Measurements from ENCODE around the gene SLC2A9. TPM values are rescaled to one million over a fixed set of nuclear protein-coding genes. Genes with fewer than 3 reads are reported as not detected.

Gene SLC2A9
- total RNA-seq, 1 experiment from 2014 or later: 1.8 TPM

GRCh38 chr4:10022346-10023049, 1.2 kb upstream of the SLC2A9 start:
- no peak for DNase-seq
- no peaks in the 10 kb centered on the region for H3K4me1 Mint-ChIP-seq (ENCODE audit: low read depth, unreplicated experiment)
- peaks cover 13% of the 10 kb centered on the region for H3K27me3 Mint-ChIP-seq (ENCODE audit: unreplicated experiment)
- no peaks in the 10 kb centered on the region for H3K9me3 Mint-ChIP-seq (ENCODE audit: low read depth, unreplicated experiment)
- no TSS peak for BruUV-seq (replicated peaks)
- no peak overlapping the region for H3K4me3 Mint-ChIP-seq (ENCODE audit: low read depth, unreplicated experiment)
- H3K27ac Mint-ChIP-seq (ENCODE audit: unreplicated experiment): no peak overlapping the region
- H3K36me3 Mint-ChIP-seq (ENCODE audit: insufficient read depth, unreplicated experiment): no peaks in the 10 kb centered on the region
- no peak for TF ChIP-seq CTCF (IDR thresholded peaks at IDR 0.05; ENCODE audit: unreplicated experiment)
- CTCF ChIA-PET: no interaction called here
- intact Hi-C loops (cut with micrococcal nuclease; ENCODE audit: unreplicated experiment): no loop called here

DNA sequence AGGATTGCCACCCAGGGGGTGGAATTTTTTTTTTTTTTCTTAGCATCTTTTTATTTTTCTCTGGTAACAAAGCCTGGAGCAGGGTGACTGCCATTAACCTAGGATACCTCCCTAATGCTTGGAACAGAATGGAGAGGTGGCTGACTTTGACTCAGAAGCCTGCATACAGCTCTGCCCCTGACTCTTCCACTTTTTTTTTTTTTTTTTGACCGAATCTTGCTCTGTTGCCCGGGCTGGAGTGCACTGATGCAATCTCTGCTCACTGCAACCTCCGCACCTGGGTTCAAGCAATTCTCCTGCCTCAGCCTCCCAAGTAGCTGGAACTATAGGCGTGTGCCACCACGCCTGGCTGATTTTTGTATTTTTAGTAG, 341 bp upstream of the SLC2A9 start:
- peaks cover 13% of the 10 kb centered on the region for H3K27me3 Mint-ChIP-seq (ENCODE audit: unreplicated experiment)
- intact Hi-C loops (cut with micrococcal nuclease; ENCODE audit: unreplicated experiment): no loop called here
- DNase-seq: no peak
- no peak overlapping the region for H3K27ac Mint-ChIP-seq (ENCODE audit: unreplicated experiment)
- BruUV-seq (replicated peaks): no TSS peak
- CTCF ChIA-PET: no interaction called here
- no peaks in the 10 kb centered on the region for H3K9me3 Mint-ChIP-seq (ENCODE audit: low read depth, unreplicated experiment)
- H3K4me1 Mint-ChIP-seq (ENCODE audit: low read depth, unreplicated experiment): no peaks in the 10 kb centered on the region
- H3K4me3 Mint-ChIP-seq (ENCODE audit: low read depth, unreplicated experiment): no peak overlapping the region
- TF ChIP-seq CTCF (IDR thresholded peaks at IDR 0.05; ENCODE audit: unreplicated experiment): no peak
- no peaks in the 10 kb centered on the region for H3K36me3 Mint-ChIP-seq (ENCODE audit: insufficient read depth, unreplicated experiment)

- DNase-seq: no peak
- CTCF ChIA-PET: interaction anchor here (0.7 kb wide), 1 partner anchor 76 kb away, joined by 4 read pairs; no protein-coding TSS in a partner anchor
- H3K4me1 Mint-ChIP-seq (ENCODE audit: low read depth, unreplicated experiment): no peaks in the 10 kb centered on the region
- intact Hi-C loops (cut with micrococcal nuclease; ENCODE audit: unreplicated experiment): no loop called here
- no peak overlapping the region for H3K27ac Mint-ChIP-seq (ENCODE audit: unreplicated experiment)
- H3K36me3 Mint-ChIP-seq (ENCODE audit: insufficient read depth, unreplicated experiment): no peaks in the 10 kb centered on the region
- no peak for TF ChIP-seq CTCF (IDR thresholded peaks at IDR 0.05; ENCODE audit: unreplicated experiment)
- H3K27me3 Mint-ChIP-seq (ENCODE audit: unreplicated experiment): peaks cover 13% of the 10 kb centered on the region
- H3K9me3 Mint-ChIP-seq (ENCODE audit: low read depth, unreplicated experiment): no peaks in the 10 kb centered on the region
- BruUV-seq (replicated peaks): no TSS peak
- no peak overlapping the region for H3K4me3 Mint-ChIP-seq (ENCODE audit: low read depth, unreplicated experiment)
These were observed 1.2 kb downstream of the SLC2A9 start for GRCh38 chr4:10020106-10020505.

GRCh38 chr4:10019521-10020051, 1.7 kb downstream of the SLC2A9 start:
- H3K27ac Mint-ChIP-seq (ENCODE audit: unreplicated experiment): no peak overlapping the region
- no peak overlapping the region for H3K4me3 Mint-ChIP-seq (ENCODE audit: low read depth, unreplicated experiment)
- no peaks in the 10 kb centered on the region for H3K36me3 Mint-ChIP-seq (ENCODE audit: insufficient read depth, unreplicated experiment)
- H3K9me3 Mint-ChIP-seq (ENCODE audit: low read depth, unreplicated experiment): no peaks in the 10 kb centered on the region
- BruUV-seq (replicated peaks): no TSS peak
- no peak for DNase-seq
- H3K4me1 Mint-ChIP-seq (ENCODE audit: low read depth, unreplicated experiment): no peaks in the 10 kb centered on the region
- CTCF ChIA-PET: interaction anchor here (0.7 to 0.9 kb wide), 2 partner anchors 13 to 76 kb away, joined by 3 to 4 read pairs; no protein-coding TSS in a partner anchor
- intact Hi-C loops (cut with micrococcal nuclease; ENCODE audit: unreplicated experiment): loop anchor here (5.0 to 10.0 kb wide), 3 partner anchors 43 to 525 kb away; no protein-coding TSS in a partner anchor
- peaks cover 12% of the 10 kb centered on the region for H3K27me3 Mint-ChIP-seq (ENCODE audit: unreplicated experiment)
- TF ChIP-seq CTCF (IDR thresholded peaks at IDR 0.05; ENCODE audit: unreplicated experiment): no peak

Data from Calu3 (cell line).